Gastroesophageal sphincter (tissue), 4 donors: ENCODE results near the gene RREB1. TPM values are rescaled to one million over a fixed set of nuclear protein-coding genes. Genes with fewer than 3 reads are reported as not detected.

Source experiments
- ATAC-seq: fragments of 150-250 bp; one replicate; pipeline ENCODE4 v1.9.1; 2016; ENCODE audit warnings: mild to moderate bottlenecking, moderate library complexity
- H3K27ac ChIP-seq, 4 donors: fragments of 200-600 bp; sonication (generic) in 3 of 4; 1 replicate in 3 of 4; 2 replicates in 1 of 4; pipeline ENCODE4 v1.5.1; 2016 to 2019
- H3K27me3 ChIP-seq: fragments of 200-600 bp; sonication (generic); one replicate; pipeline ENCODE4 v1.5.1; 2019
- H3K36me3 ChIP-seq, 2 donors: fragments of 200-600 bp; sonication (generic); one replicate each; pipeline ENCODE4 v1.5.1; 2019; ENCODE audit warnings: control low read depth in 1 of 2
- H3K4me1 ChIP-seq, 3 donors: fragments of 200-600 bp; sonication (generic); 1 replicate in 2 of 3; 2 replicates in 1 of 3; pipeline ENCODE4 v1.5.1; 2016 to 2019; ENCODE audit warnings: control low read depth in 2 of 3
- H3K4me3 ChIP-seq, 2 donors: fragments of 200-600 bp; sonication (generic); one replicate each; pipeline ENCODE4 v1.5.1; 2019; ENCODE audit warnings: mild to moderate bottlenecking in 1 of 2, moderate library complexity in 1 of 2
- H3K9me3 ChIP-seq, 3 donors: fragments of 200-600 bp; sonication (generic); one replicate each; pipeline ENCODE4 v1.5.1; 2017 to 2019; ENCODE audit warnings: control low read depth in 2 of 3
- CTCF ChIP-seq, 4 experiments: fragments of 200-600 bp in 2 of 4; fragments of 450-650 bp in 2 of 4; sonication (generic) in 1 of 4; IDR thresholded peaks; one replicate each; pipeline ENCODE4 v1.5.1; 2017 to 2019; ENCODE audit warnings: antibody characterized with exemption in 4 of 4, mild to moderate bottlenecking in 2 of 4, moderate library complexity in 2 of 4
- EP300 ChIP-seq: sonication (generic); formaldehyde crosslinking; IDR thresholded peaks from one replicate; pipeline ENCODE4 v1.6.1; 2017; ENCODE audit warnings: antibody characterized with exemption, mild to moderate bottlenecking
- POLR2A ChIP-seq, 2 donors: fragments of 450-650 bp; IDR thresholded peaks; one replicate each; pipeline ENCODE4 v1.6.1; 2017; ENCODE audit warnings: antibody characterized with exemption in 2 of 2, mild to moderate bottlenecking in 2 of 2, moderate library complexity in 1 of 2
- POLR2AphosphoS5 ChIP-seq: sonication (generic); formaldehyde crosslinking; IDR thresholded peaks from one replicate; pipeline ENCODE4 v1.6.1; 2017; ENCODE audit warnings: antibody characterized with exemption
- WGBS, 2 donors: methylation state at CpG; one replicate each; pipeline ENCODE4 v1.1.5; 2018; ENCODE audit warnings: low coverage in 1 of 2; 5-methylcytosine and 5-hydroxymethylcytosine counted together
- total RNA-seq, 4 donors: library from RNA; depleted of rRNA; stranded (reverse); fragments of >200 nt; gene quantifications; one replicate each; pipeline ENCODE4 v1.1.0, GENCODE V29; 2016

Gene RREB1
- total RNA-seq, 4 donors from 2014 or later = 20.3 to 40.8 (median 28.1) TPM

GRCh38 chr6:7282097-7282906, 174.5 kb downstream of the RREB1 start:
- H3K4me3 ChIP-seq = no peak overlapping the region
- H3K27ac ChIP-seq = no peak overlapping the region
- no peaks in the 10 kb centered on the region for H3K27me3 ChIP-seq
- TF ChIP-seq POLR2A (IDR thresholded peaks at IDR 0.05) = no peak
- TF ChIP-seq EP300 = no peak
- no peak for TF ChIP-seq CTCF (IDR thresholded peaks at IDR 0.05)
- TF ChIP-seq POLR2AphosphoS5 = no peak
- no peaks in the 10 kb centered on the region for H3K4me1 ChIP-seq
- peaks cover 0 to 24% of the 10 kb centered on the region in 2 donors for H3K36me3 ChIP-seq
- 64 to 100% methylated on average over 1 to 9 of the region's 10 CpGs for WGBS, 2 donors
- H3K9me3 ChIP-seq = no peaks in the 10 kb centered on the region
- no peak for ATAC-seq

- TF ChIP-seq POLR2A (IDR thresholded peaks at IDR 0.05) (no peak), CTCF (IDR thresholded peaks at IDR 0.05) (no peak), EP300 (no peak), POLR2AphosphoS5 (no peak)
- Histone ChIP-seq H3K36me3 (peaks cover 0 to 36% of the 10 kb centered on the region in 2 donors), H3K27ac (no peak overlapping the region), H3K4me3 (no peak overlapping the region), H3K4me1 (no peaks in the 10 kb centered on the region), H3K27me3 (no peaks in the 10 kb centered on the region), H3K9me3 (no peaks in the 10 kb centered on the region)
- ATAC-seq = no peak
- 57% methylated on average over 2 of the region's 2 CpGs; no CpG with 5 or more reads in 1 of the 2 donors for WGBS, 2 donors
Measured at GRCh38 chr6:7283676-7284075, 175.9 kb downstream of the RREB1 start.

DNA sequence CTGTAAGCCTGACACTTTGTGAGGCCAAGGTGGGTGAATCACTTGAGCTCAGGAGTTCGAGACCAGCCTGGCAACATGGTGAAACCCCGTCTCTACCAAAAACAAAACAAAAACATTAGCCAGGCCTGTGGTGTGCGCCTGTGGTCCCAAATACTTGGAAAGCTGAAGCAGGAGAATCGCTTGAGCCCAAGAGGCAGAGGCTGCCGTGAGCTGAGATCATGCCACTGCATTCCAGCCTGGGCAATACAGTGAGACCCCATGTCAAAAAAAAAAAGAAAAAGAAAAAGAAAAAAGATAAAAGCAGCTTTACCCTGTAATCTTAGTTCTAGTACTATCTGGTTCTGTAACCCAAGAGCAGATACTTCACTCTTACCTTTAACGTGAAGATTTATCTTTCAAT, 177.7 kb downstream of the RREB1 start:
- H3K27ac ChIP-seq = no peak overlapping the region
- H3K27me3 ChIP-seq = no peaks in the 10 kb centered on the region
- no peaks in the 10 kb centered on the region for H3K4me1 ChIP-seq
- TF ChIP-seq POLR2A (IDR thresholded peaks at IDR 0.05) (no peak), CTCF (IDR thresholded peaks at IDR 0.05) (no peak), POLR2AphosphoS5 (no peak)
- peaks cover 9 to 53% of the 10 kb centered on the region in 2 donors for H3K36me3 ChIP-seq
- H3K4me3 ChIP-seq = no peak overlapping the region
- WGBS, 2 donors = 88 to 95% methylated on average over 1 to 6 of the region's 6 CpGs
- H3K9me3 ChIP-seq = no peaks in the 10 kb centered on the region
- ATAC-seq = no peak

- Histone ChIP-seq H3K27me3 (no peaks in the 10 kb centered on the region), H3K27ac (no peak overlapping the region), H3K4me1 (no peaks in the 10 kb centered on the region), H3K9me3 (no peaks in the 10 kb centered on the region), H3K36me3 (peaks cover 9 to 89% of the 10 kb centered on the region in 2 donors), H3K4me3 (no peak overlapping the region)
- 71 to 75% methylated on average over 1 of the region's 1 CpG for WGBS, 2 donors
- ATAC-seq = no peak
- no peak for TF ChIP-seq EP300
- TF ChIP-seq CTCF (IDR thresholded peaks at IDR 0.05) = no peak
- TF ChIP-seq POLR2A (IDR thresholded peaks at IDR 0.05) = no peak
- TF ChIP-seq POLR2AphosphoS5 = no peak
Measured at GRCh38 chr6:7290079-7290478, 182.3 kb downstream of the RREB1 start.

GRCh38 chr6:7292596-7293255, 185.0 kb downstream of the RREB1 start:
- WGBS, 2 donors = 61 to 66% methylated on average over 3 to 6 of the region's 6 CpGs
- ATAC-seq = no peak
- TF ChIP-seq POLR2AphosphoS5 (no peak), POLR2A (IDR thresholded peaks at IDR 0.05) (no peak), EP300 (no peak), CTCF (IDR thresholded peaks at IDR 0.05) (no peak)
- H3K36me3 ChIP-seq = peaks cover 9 to 100% of the 10 kb centered on the region in 2 donors
- H3K9me3 ChIP-seq = no peaks in the 10 kb centered on the region
- no peak overlapping the region for H3K4me3 ChIP-seq
- H3K27me3 ChIP-seq = no peaks in the 10 kb centered on the region
- no peak overlapping the region for H3K27ac ChIP-seq
- H3K4me1 ChIP-seq = no peaks in the 10 kb centered on the region
